Measurements from ENCODE around the gene AP3B2. TPM values are rescaled to one million over a fixed set of nuclear protein-coding genes. Genes with fewer than 3 reads are reported as not detected.

AP3B2 gene
- total RNA-seq, 1 experiment from 2014 or later: 0.07 TPM

DNA sequence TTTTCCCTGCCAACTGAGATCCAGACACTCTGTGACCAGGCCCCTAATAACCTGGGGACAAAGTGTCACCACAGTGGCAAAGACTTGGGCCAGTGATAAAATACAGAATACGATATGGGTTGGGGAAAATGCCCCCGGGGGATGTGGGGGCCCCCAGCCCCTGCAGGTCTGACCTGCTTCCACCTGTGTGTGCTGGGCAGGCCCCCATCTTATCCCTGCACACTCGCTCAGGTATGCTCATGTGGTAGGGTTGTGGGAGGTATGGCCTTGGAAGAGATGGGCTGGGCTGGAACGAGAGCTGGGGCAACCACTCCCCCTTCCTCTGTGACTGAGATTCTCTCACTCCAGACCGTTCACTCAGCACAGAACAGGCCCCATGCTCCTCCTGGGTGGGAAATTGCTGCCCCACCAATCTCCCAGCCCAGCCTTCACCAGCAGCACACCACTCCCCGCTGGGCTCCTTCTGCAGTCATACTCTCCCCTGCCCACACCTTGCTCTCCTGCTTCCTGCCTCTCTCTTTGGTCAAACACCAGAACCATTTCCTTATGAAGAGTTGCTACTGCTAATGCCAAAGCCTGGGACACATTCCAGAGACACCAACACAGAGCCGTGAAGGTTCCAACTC is 52.9 kb downstream of the AP3B2 start:
- POLR2A ChIA-PET: no interaction called here

More for the DNA sequence above, 52.9 kb downstream of the AP3B2 start:
- H2AFZ ChIP-seq (ENCODE audit: low read depth, low read length, poor library complexity, severe bottlenecking): no peak overlapping the region
- H3K79me2 ChIP-seq (ENCODE audit: insufficient read depth, low read length): no peaks in the 10 kb centered on the region
- no peak for DNase-seq (ENCODE audit: low read depth, low spot score)
- ATAC-seq: no peak
- H3K9me3 ChIP-seq (ENCODE audit: control insufficient read depth in 1 of 2, insufficient read depth in 1 of 2, low read depth in 1 of 2, low read length in 2 of 2): no peaks in the 10 kb centered on the region
- no peak overlapping the region for H3K27ac ChIP-seq (ENCODE audit: low read depth, low read length)
- BruUV-seq (replicated peaks): no TSS peak
- no peaks in the 10 kb centered on the region for H3K4me1 ChIP-seq (ENCODE audit: control insufficient read depth in 1 of 2, insufficient read depth in 2 of 2, low read length in 2 of 2)
- ChIA-PET CTCF (no interaction called here), RAD21 (ENCODE audit: low non-redundant PET in 1 of 2, low total read pairs in 2 of 2, uncharacterized antibody in 2 of 2, unreplicated experiment in 2 of 2) (no interaction called here)
- intact Hi-C loops (cut with micrococcal nuclease): no loop called here
- H4K20me1 ChIP-seq (ENCODE audit: insufficient read depth): no peaks in the 10 kb centered on the region
- TF ChIP-seq, protein P1, sequence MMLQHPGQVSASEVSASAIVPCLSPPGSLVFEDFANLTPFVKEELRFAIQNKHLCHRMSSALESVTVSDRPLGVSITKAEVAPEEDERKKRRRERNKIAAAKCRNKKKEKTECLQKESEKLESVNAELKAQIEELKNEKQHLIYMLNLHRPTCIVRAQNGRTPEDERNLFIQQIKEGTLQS (IDR thresholded peaks at IDR 0.05): no peak
- TF ChIP-seq SRF (IDR thresholded peaks at IDR 0.05; ENCODE audit: low read depth) (no peak), POLR2A (IDR thresholded peaks at IDR 0.05; ENCODE audit: borderline replicate concordance, extremely low read depth, insufficient read depth, insufficient read length) (no peak), ZFX (IDR thresholded peaks at IDR 0.05) (no peak), FOSL1 (IDR thresholded peaks at IDR 0.05; ENCODE audit: low read depth) (no peak), JUND (IDR thresholded peaks at IDR 0.05) (no peak), SP1 (IDR thresholded peaks at IDR 0.05; ENCODE audit: low read depth) (no peak), REST (IDR thresholded peaks at IDR 0.05; ENCODE audit: low read depth) (no peak), ZNF274 (IDR thresholded peaks at IDR 0.05; ENCODE audit: low read depth, low read length) (no peak), EZH2 (IDR thresholded peaks at IDR 0.05) (no peak), CBX3 (IDR thresholded peaks at IDR 0.05; ENCODE audit: low read depth) (no peak), CEBPB (IDR thresholded peaks at IDR 0.05; ENCODE audit: low read depth) (no peak)
- TF ChIP-seq, protein P2, sequence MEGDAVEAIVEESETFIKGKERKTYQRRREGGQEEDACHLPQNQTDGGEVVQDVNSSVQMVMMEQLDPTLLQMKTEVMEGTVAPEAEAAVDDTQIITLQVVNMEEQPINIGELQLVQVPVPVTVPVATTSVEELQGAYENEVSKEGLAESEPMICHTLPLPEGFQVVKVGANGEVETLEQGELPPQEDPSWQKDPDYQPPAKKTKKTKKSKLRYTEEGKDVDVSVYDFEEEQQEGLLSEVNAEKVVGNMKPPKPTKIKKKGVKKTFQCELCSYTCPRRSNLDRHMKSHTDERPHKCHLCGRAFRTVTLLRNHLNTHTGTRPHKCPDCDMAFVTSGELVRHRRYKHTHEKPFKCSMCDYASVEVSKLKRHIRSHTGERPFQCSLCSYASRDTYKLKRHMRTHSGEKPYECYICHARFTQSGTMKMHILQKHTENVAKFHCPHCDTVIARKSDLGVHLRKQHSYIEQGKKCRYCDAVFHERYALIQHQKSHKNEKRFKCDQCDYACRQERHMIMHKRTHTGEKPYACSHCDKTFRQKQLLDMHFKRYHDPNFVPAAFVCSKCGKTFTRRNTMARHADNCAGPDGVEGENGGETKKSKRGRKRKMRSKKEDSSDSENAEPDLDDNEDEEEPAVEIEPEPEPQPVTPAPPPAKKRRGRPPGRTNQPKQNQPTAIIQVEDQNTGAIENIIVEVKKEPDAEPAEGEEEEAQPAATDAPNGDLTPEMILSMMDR (IDR thresholded peaks at IDR 0.05 in 2 of 3, conservative IDR thresholded peaks at IDR 0.05 in 1 of 3; ENCODE audit: borderline replicate concordance in 1 of 3, insufficient read depth in 1 of 3, low read depth in 2 of 3, low read length in 2 of 3): no peak
- H3K36me3 ChIP-seq (ENCODE audit: control insufficient read depth in 1 of 2, insufficient read depth in 2 of 2, low read length in 2 of 2): no peaks in the 10 kb centered on the region
- peaks cover 46% of the 10 kb centered on the region for H3K27me3 ChIP-seq (ENCODE audit: insufficient read depth, low read length)
- no peak overlapping the region for H3K9ac ChIP-seq (ENCODE audit: low read length)
- no peak overlapping the region for H3K4me3 ChIP-seq (replicated peaks in 1 of 2; ENCODE audit: low read depth in 1 of 2, low read length in 2 of 2)
- no peaks in the 10 kb centered on the region; the same call in 1 of the 2 replicates for H3K9me2 ChIP-seq (ENCODE audit: insufficient read depth)
- H3K4me2 ChIP-seq (ENCODE audit: low read length): no peak overlapping the region

All from HCT116 (cell line).